ENCODE data around the gene INO80D. TPM values are rescaled to one million over a fixed set of nuclear protein-coding genes. Genes with fewer than 3 reads are reported as not detected.
"Not testable (repeated sequence)": the region's sequence is repeated elsewhere in the genome, so short reads cannot be mapped to it uniquely, and the experiment has no call there.

Gene INO80D
- total RNA-seq, 3 donors from 2014 or later (not counting 1 experiment from before 2014, with no cell fraction given), result 59.6 to 64.7 (median 63.9) TPM

- H3K36me3 ChIP-seq (ENCODE audit: control insufficient read depth, insufficient read depth, low read length), result peaks cover 30% of the 10 kb centered on the region
- H3K9me3 ChIP-seq (ENCODE audit: control insufficient read depth, insufficient read depth, low read length), result no peaks in the 10 kb centered on the region
- Mint-ChIP-seq H3K9me3 (no peaks in the 10 kb centered on the region), H3K27me3 (ENCODE audit: low read depth in 2 of 2) (no peaks in the 10 kb centered on the region), H3K4me3 (no peak overlapping the region), H3K4me1 (peaks cover 30 to 47% of the 10 kb centered on the region in 2 donors), H3K27ac (peak overlapping the region in 1 of 2 donors; percentile 23), H3K36me3 (peaks cover 5% of the 10 kb centered on the region)
- ATAC-seq (no peak), DNase-seq (no peak)
- no peak overlapping the region for H3K27ac ChIP-seq (ENCODE audit: low read length)
- H3K4me1 ChIP-seq (ENCODE audit: control insufficient read depth, insufficient read depth, low read length), result no peaks in the 10 kb centered on the region
- no peak for TF ChIP-seq CTCF (IDR thresholded peaks at IDR 0.05)
- intact Hi-C loops (cut with micrococcal nuclease), result no loop called here
- WGBS (ENCODE audit: insufficient coverage), result 89% methylated on average over 5 of the region's 5 CpGs
- H3K27me3 ChIP-seq (ENCODE audit: control insufficient read depth, insufficient read depth, low read length), result no peaks in the 10 kb centered on the region
- no peak overlapping the region for H3K4me3 ChIP-seq (ENCODE audit: low read length)
These were observed 45.4 kb downstream of the INO80D start for GRCh38 chr2:206040525-206040924.

DNA sequence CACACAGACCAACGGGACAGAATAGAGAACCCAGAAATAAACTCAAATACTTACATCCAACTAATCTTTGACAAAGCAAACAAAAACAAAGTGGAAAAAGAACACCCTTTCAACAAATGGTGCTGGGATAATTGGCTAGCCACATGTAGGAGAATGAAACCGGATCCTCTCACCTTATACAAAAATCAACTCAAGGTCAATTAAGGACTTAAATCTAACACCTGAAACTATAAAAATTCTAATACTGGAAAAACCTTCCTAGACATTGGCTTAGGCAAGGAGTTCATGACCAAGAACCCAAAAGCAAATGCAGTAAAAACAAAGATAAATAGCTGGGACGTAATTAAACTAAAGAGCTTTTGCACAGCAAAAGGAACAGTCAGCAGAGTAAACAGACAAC, 50.6 kb downstream of the INO80D start:
- H3K27ac Mint-ChIP-seq; H3K4me3 Mint-ChIP-seq; H3K27ac ChIP-seq (ENCODE audit: low read length); H3K4me1 ChIP-seq (ENCODE audit: control insufficient read depth, insufficient read depth, low read length); H3K9me3 ChIP-seq (ENCODE audit: control insufficient read depth, insufficient read depth, low read length); intact Hi-C loops (cut with micrococcal nuclease); DNase-seq; H3K4me3 ChIP-seq (ENCODE audit: low read length); H3K27me3 Mint-ChIP-seq (ENCODE audit: low read depth in 2 of 2); H3K9me3 Mint-ChIP-seq; ATAC-seq; H3K27me3 ChIP-seq (ENCODE audit: control insufficient read depth, insufficient read depth, low read length): not testable (repeated sequence)
- Mint-ChIP-seq H3K36me3 (peaks cover 15% of the 10 kb centered on the region), H3K4me1 (peaks cover 59 to 60% of the 10 kb centered on the region in 2 donors)
- peaks cover 16% of the 10 kb centered on the region for H3K36me3 ChIP-seq (ENCODE audit: control insufficient read depth, insufficient read depth, low read length)
- 100% methylated on average over 2 of the region's 3 CpGs for WGBS (ENCODE audit: insufficient coverage)

DNA sequence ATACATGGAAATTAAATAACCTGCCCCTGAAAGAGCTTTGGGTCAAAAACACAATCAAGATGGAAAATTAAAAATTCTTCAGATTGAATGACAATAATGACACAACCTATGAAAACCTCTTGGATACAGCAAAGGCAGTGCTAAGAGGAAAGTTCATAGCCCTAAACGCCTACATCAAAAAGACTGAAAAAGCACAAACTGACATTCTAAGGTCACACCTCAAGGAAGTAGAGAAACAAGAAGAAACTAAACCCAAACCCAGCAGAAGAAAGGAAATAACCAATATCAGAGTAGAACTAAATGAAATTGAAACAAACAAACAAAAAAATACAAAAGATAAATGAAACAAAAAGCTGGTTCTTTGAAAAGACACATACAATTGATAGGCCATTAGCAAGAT, 52.5 kb downstream of the INO80D start:
- H3K27me3 ChIP-seq (ENCODE audit: control insufficient read depth, insufficient read depth, low read length); H3K27ac ChIP-seq (ENCODE audit: low read length); H3K9me3 Mint-ChIP-seq; DNase-seq; H3K4me1 ChIP-seq (ENCODE audit: control insufficient read depth, insufficient read depth, low read length); intact Hi-C loops (cut with micrococcal nuclease); H3K27me3 Mint-ChIP-seq (ENCODE audit: low read depth in 2 of 2); H3K4me3 ChIP-seq (ENCODE audit: low read length); ATAC-seq; H3K9me3 ChIP-seq (ENCODE audit: control insufficient read depth, insufficient read depth, low read length): not testable (repeated sequence)
- WGBS (ENCODE audit: insufficient coverage), result 88% methylated on average over 1 of the region's 1 CpG
- peaks cover 16% of the 10 kb centered on the region for H3K36me3 ChIP-seq (ENCODE audit: control insufficient read depth, insufficient read depth, low read length)
- H3K4me1 Mint-ChIP-seq, result peaks cover 67 to 70% of the 10 kb centered on the region in 2 donors
- peak overlapping the region in 1 of 2 donors; percentile 33 for H3K27ac Mint-ChIP-seq
- peak overlapping the region; percentile 4 for H3K4me3 Mint-ChIP-seq
- H3K36me3 Mint-ChIP-seq, result peaks cover 19% of the 10 kb centered on the region

DNA sequence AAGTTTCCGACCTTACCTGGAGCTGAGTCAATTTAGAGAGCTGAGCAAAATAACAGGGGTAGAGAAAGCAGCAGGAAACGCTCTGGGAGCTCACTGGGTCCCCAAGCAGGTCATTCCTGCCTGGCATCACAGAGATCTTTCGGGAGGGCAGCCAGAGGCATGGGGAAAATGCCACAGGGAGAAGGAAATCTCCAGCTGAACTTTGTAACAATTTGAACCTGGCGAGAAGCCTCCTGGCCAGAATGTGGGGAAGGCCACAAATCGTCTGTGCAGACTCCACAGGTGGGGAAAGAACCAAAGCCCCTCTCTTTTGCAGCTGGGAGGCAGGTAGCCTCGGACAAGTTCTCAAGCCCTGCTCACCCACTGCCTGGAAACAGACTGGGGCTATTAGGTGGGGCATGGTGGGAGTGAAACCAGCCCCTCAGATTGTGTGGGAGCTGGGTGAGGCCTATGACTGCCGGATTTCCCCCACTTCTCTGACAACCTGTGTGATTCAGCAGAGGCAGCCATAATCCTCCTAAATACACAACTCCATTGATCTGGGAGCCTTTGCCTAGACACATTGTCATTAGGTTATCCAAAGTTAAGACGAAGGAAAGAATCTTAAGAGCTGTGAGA, 53.9 kb downstream of the INO80D start:
- intact Hi-C loops (cut with micrococcal nuclease), result no loop called here
- no peaks in the 10 kb centered on the region for H3K27me3 ChIP-seq (ENCODE audit: control insufficient read depth, insufficient read depth, low read length)
- H3K4me3 Mint-ChIP-seq, result no peak overlapping the region
- no peak for TF ChIP-seq CTCF (IDR thresholded peaks at IDR 0.05)
- peaks cover 19% of the 10 kb centered on the region for H3K36me3 Mint-ChIP-seq
- peaks cover 0 to 7% of the 10 kb centered on the region in 2 donors for H3K9me3 Mint-ChIP-seq
- no peaks in the 10 kb centered on the region for H3K4me1 ChIP-seq (ENCODE audit: control insufficient read depth, insufficient read depth, low read length)
- H3K4me1 Mint-ChIP-seq, result peaks cover 60 to 70% of the 10 kb centered on the region in 2 donors
- 95% methylated on average over 8 of the region's 8 CpGs for WGBS (ENCODE audit: insufficient coverage)
- no peak overlapping the region for H3K27ac ChIP-seq (ENCODE audit: low read length)
- ATAC-seq (no peak), DNase-seq (no peak)
- no peaks in the 10 kb centered on the region for H3K9me3 ChIP-seq (ENCODE audit: control insufficient read depth, insufficient read depth, low read length)
- peak overlapping the region; percentile 46 to 70 for H3K27ac Mint-ChIP-seq
- H3K27me3 Mint-ChIP-seq (ENCODE audit: low read depth in 2 of 2), result no peaks in the 10 kb centered on the region
- no peak overlapping the region for H3K4me3 ChIP-seq (ENCODE audit: low read length)
- peaks cover 19% of the 10 kb centered on the region for H3K36me3 ChIP-seq (ENCODE audit: control insufficient read depth, insufficient read depth, low read length)

Data from natural killer cell (primary cell).